ENCODE results near the gene CALHM6. TPM values are rescaled to one million over a fixed set of nuclear protein-coding genes. Genes with fewer than 3 reads are reported as not detected.

Gene CALHM6
- total and polyA plus RNA-seq, 10 of the 15 experiments (the other 5 are each of a cell fraction or from before 2014, with no cell fraction given): 0.15 to 3.4 (median 1.3) TPM

DNA sequence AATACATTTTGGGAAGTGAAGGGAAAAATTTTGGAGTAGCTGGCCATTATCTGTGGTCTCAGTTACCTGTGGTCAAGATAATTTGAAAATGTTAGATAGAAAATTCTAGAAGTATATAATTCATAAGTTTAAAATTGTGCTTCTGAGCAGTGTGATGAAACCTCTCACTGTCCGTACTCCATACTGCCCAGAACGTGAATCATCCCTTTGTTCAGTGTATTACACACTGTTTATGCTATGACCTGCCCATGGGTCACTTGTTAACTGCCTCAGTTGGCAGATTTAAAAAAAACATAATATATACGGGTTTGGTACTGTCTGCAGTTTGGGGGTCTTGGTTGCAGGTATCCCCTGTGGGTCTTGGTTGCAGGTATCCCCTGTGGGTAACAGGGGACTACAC is 46.1 kb downstream of the CALHM6 start (continued):
- TF ChIP-seq WRNIP1 (IDR thresholded peaks at IDR 0.05; ENCODE audit: borderline replicate concordance, low read depth, low read length): no peak
- TF ChIP-seq, protein P1, sequence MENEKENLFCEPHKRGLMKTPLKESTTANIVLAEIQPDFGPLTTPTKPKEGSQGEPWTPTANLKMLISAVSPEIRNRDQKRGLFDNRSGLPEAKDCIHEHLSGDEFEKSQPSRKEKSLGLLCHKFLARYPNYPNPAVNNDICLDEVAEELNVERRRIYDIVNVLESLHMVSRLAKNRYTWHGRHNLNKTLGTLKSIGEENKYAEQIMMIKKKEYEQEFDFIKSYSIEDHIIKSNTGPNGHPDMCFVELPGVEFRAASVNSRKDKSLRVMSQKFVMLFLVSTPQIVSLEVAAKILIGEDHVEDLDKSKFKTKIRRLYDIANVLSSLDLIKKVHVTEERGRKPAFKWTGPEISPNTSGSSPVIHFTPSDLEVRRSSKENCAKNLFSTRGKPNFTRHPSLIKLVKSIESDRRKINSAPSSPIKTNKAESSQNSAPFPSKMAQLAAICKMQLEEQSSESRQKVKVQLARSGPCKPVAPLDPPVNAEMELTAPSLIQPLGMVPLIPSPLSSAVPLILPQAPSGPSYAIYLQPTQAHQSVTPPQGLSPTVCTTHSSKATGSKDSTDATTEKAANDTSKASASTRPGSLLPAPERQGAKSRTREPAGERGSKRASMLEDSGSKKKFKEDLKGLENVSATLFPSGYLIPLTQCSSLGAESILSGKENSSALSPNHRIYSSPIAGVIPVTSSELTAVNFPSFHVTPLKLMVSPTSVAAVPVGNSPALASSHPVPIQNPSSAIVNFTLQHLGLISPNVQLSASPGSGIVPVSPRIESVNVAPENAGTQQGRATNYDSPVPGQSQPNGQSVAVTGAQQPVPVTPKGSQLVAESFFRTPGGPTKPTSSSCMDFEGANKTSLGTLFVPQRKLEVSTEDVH (IDR thresholded peaks at IDR 0.05; ENCODE audit: low read depth, partially characterized antibody): no peak
- TF ChIP-seq ATF7 (IDR thresholded peaks at IDR 0.05; ENCODE audit: low read depth): no peak
- TF ChIP-seq SMC3 (IDR thresholded peaks at IDR 0.05; ENCODE audit: borderline replicate concordance, low read length): no peak
- TF ChIP-seq RBBP5 (conservative IDR thresholded peaks at IDR 0.05): no peak
- TF ChIP-seq ESRRA (IDR thresholded peaks at IDR 0.05; ENCODE audit: low read length): no peak
- no peak for TF ChIP-seq FOXK2 (IDR thresholded peaks at IDR 0.05)
- TF ChIP-seq, protein P2, sequence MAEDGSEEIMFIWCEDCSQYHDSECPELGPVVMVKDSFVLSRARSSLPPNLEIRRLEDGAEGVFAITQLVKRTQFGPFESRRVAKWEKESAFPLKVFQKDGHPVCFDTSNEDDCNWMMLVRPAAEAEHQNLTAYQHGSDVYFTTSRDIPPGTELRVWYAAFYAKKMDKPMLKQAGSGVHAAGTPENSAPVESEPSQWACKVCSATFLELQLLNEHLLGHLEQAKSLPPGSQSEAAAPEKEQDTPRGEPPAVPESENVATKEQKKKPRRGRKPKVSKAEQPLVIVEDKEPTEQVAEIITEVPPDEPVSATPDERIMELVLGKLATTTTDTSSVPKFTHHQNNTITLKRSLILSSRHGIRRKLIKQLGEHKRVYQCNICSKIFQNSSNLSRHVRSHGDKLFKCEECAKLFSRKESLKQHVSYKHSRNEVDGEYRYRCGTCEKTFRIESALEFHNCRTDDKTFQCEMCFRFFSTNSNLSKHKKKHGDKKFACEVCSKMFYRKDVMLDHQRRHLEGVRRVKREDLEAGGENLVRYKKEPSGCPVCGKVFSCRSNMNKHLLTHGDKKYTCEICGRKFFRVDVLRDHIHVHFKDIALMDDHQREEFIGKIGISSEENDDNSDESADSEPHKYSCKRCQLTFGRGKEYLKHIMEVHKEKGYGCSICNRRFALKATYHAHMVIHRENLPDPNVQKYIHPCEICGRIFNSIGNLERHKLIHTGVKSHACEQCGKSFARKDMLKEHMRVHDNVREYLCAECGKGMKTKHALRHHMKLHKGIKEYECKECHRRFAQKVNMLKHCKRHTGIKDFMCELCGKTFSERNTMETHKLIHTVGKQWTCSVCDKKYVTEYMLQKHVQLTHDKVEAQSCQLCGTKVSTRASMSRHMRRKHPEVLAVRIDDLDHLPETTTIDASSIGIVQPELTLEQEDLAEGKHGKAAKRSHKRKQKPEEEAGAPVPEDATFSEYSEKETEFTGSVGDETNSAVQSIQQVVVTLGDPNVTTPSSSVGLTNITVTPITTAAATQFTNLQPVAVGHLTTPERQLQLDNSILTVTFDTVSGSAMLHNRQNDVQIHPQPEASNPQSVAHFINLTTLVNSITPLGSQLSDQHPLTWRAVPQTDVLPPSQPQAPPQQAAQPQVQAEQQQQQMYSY (CRISPR knock-in tag; IDR thresholded peaks at IDR 0.05): no peak

Data from GM12878 (cell line).